ENCODE measurements around the gene SPAG17. TPM values are rescaled to one million over a fixed set of nuclear protein-coding genes. Genes with fewer than 3 reads are reported as not detected.

Gene SPAG17
- total and polyA plus RNA-seq, 2 experiments from 2014 or later, result 0.36 to 1.7 TPM

GRCh38 chr1:118219438-118219837, 34.4 kb upstream of the SPAG17 start:
- Histone ChIP-seq H3K9me2 (replicated peaks; ENCODE audit: insufficient read depth) (no peaks in the 10 kb centered on the region), H3K4me3 (no peak overlapping the region), H3K27ac (no peak overlapping the region), H3K36me3 (replicated peaks; ENCODE audit: insufficient read depth, low read depth) (no peaks in the 10 kb centered on the region), H3K4me1 (ENCODE audit: insufficient read depth) (no peaks in the 10 kb centered on the region), H4K20me1 (ENCODE audit: insufficient read depth, poor library complexity, severe bottlenecking) (no peaks in the 10 kb centered on the region), H3K4me2 (no peak overlapping the region), H3K27me3 (no peaks in the 10 kb centered on the region), H3K9me3 (ENCODE audit: low read depth) (no peaks in the 10 kb centered on the region), H3K79me2 (no peaks in the 10 kb centered on the region), H2AFZ (no peak overlapping the region)
- TF ChIP-seq EZH2 (IDR thresholded peaks at IDR 0.05; ENCODE audit: borderline replicate concordance) (no peak), EZH2phosphoT487 (IDR thresholded peaks at IDR 0.05; ENCODE audit: low read depth, severe bottlenecking, unreplicated experiment) (no peak), CTCF (IDR thresholded peaks at IDR 0.05; ENCODE audit: poor library complexity) (no peak)
- no peak for DNase-seq (ENCODE audit: low spot score)
- WGBS (ENCODE audit: low lambda C conversion rate, missing lambda C conversion rate), result 87% methylated on average over 2 of the region's 2 CpGs

- H4K20me1 ChIP-seq (ENCODE audit: insufficient read depth, poor library complexity, severe bottlenecking), result no peaks in the 10 kb centered on the region
These were observed 32.3 kb upstream of the SPAG17 start for GRCh38 chr1:118217141-118217838.

GRCh38 chr1:118214866-118215265, 29.8 kb upstream of the SPAG17 start:
- H4K20me1 ChIP-seq (ENCODE audit: insufficient read depth, poor library complexity, severe bottlenecking), result no peaks in the 10 kb centered on the region
- WGBS (ENCODE audit: low lambda C conversion rate, missing lambda C conversion rate), result 72% methylated on average over 2 of the region's 2 CpGs

More at GRCh38 chr1:118217141-118217838, 32.3 kb upstream of the SPAG17 start:
- no peak for DNase-seq (ENCODE audit: low spot score)
- Histone ChIP-seq H3K9me3 (ENCODE audit: low read depth) (no peaks in the 10 kb centered on the region), H3K27me3 (no peaks in the 10 kb centered on the region), H3K4me1 (ENCODE audit: insufficient read depth) (no peaks in the 10 kb centered on the region), H3K4me3 (no peak overlapping the region), H3K79me2 (no peaks in the 10 kb centered on the region), H3K4me2 (no peak overlapping the region), H3K27ac (no peak overlapping the region), H3K9me2 (replicated peaks; ENCODE audit: insufficient read depth) (no peaks in the 10 kb centered on the region), H2AFZ (no peak overlapping the region), H3K36me3 (replicated peaks; ENCODE audit: insufficient read depth, low read depth) (no peaks in the 10 kb centered on the region)
- no peak for TF ChIP-seq CTCF (IDR thresholded peaks at IDR 0.05; ENCODE audit: poor library complexity)
- TF ChIP-seq EZH2 (IDR thresholded peaks at IDR 0.05; ENCODE audit: borderline replicate concordance), result no peak
- no peak for TF ChIP-seq EZH2phosphoT487 (IDR thresholded peaks at IDR 0.05; ENCODE audit: low read depth, severe bottlenecking, unreplicated experiment)
- whole genome bisulfite sequencing (ENCODE audit: low lambda C conversion rate, missing lambda C conversion rate), result 60% methylated on average over 5 of the region's 5 CpGs

More at GRCh38 chr1:118214866-118215265, 29.8 kb upstream of the SPAG17 start:
- H3K27me3 ChIP-seq, result no peaks in the 10 kb centered on the region
- H3K4me3 ChIP-seq, result no peak overlapping the region
- no peak overlapping the region for H3K27ac ChIP-seq
- no peaks in the 10 kb centered on the region for H3K9me3 ChIP-seq (ENCODE audit: low read depth)
- H3K9me2 ChIP-seq (replicated peaks; ENCODE audit: insufficient read depth), result no peaks in the 10 kb centered on the region
- no peaks in the 10 kb centered on the region for H3K79me2 ChIP-seq
- no peak for TF ChIP-seq EZH2phosphoT487 (IDR thresholded peaks at IDR 0.05; ENCODE audit: low read depth, severe bottlenecking, unreplicated experiment)
- no peak for TF ChIP-seq CTCF (IDR thresholded peaks at IDR 0.05; ENCODE audit: poor library complexity)
- no peak for TF ChIP-seq EZH2 (IDR thresholded peaks at IDR 0.05; ENCODE audit: borderline replicate concordance)
- no peak for DNase-seq (ENCODE audit: low spot score)
- H3K4me2 ChIP-seq, result no peak overlapping the region
- no peaks in the 10 kb centered on the region for H3K4me1 ChIP-seq (ENCODE audit: insufficient read depth)
- H2AFZ ChIP-seq, result no peak overlapping the region
- H3K36me3 ChIP-seq (replicated peaks; ENCODE audit: insufficient read depth, low read depth), result no peaks in the 10 kb centered on the region

Measured in hepatocyte (in vitro differentiated cells).